ENCODE data around the gene EFNA3.

The EFNA3 gene

GRCh38 chr1:155062151-155062686 is 16.4 kb upstream of the EFNA3 start:
- no peak overlapping the region for H3K4me3 ChIP-seq (replicated peaks; ENCODE audit: low read depth, low read length)
- no peak for TF ChIP-seq CTCF (IDR thresholded peaks at IDR 0.05; ENCODE audit: low read depth, low read length, missing control alignments)
- no peak for DNase-seq (ENCODE audit: extremely low read depth, low read depth)

GRCh38 chr1:155062702-155063411 is 15.8 kb upstream of the EFNA3 start:
- H3K4me3 ChIP-seq (replicated peaks; ENCODE audit: low read depth, low read length) = peak overlapping the region; percentile 55
- DNase-seq (ENCODE audit: extremely low read depth, low read depth) = no peak
- peak; percentile 64 for TF ChIP-seq CTCF (IDR thresholded peaks at IDR 0.05; ENCODE audit: low read depth, low read length, missing control alignments)

GRCh38 chr1:155063550-155064110 is 15.0 kb upstream of the EFNA3 start, which contains the start of gene EFNA4:
Gene EFNA4 (plus strand): TSS chr1:155063740. CDS start chr1:155063824, 84 bp downstream.
- peak within 1 kb of the TSS; percentile 55 for H3K4me3 ChIP-seq (replicated peaks; ENCODE audit: low read depth, low read length)
- no peak for DNase-seq (ENCODE audit: extremely low read depth, low read depth)
- no peak for TF ChIP-seq CTCF (IDR thresholded peaks at IDR 0.05; ENCODE audit: low read depth, low read length, missing control alignments)

GRCh38 chr1:155064111-155064831 is 14.4 kb upstream of the EFNA3 start:
- no peak for DNase-seq (ENCODE audit: extremely low read depth, low read depth)
- peak overlapping the region; percentile 55 for H3K4me3 ChIP-seq (replicated peaks; ENCODE audit: low read depth, low read length)
- no peak for TF ChIP-seq CTCF (IDR thresholded peaks at IDR 0.05; ENCODE audit: low read depth, low read length, missing control alignments)

GRCh38 chr1:155064832-155065429 is 13.7 kb upstream of the EFNA3 start:
- H3K4me3 ChIP-seq (replicated peaks; ENCODE audit: low read depth, low read length) = no peak overlapping the region; the same call in 1 of the 2 replicates
- no peak for TF ChIP-seq CTCF (IDR thresholded peaks at IDR 0.05; ENCODE audit: low read depth, low read length, missing control alignments)
- DNase-seq (ENCODE audit: extremely low read depth, low read depth) = no peak

- H3K4me3 ChIP-seq (replicated peaks; ENCODE audit: low read depth, low read length) = no peak overlapping the region
- no peak for DNase-seq (ENCODE audit: extremely low read depth, low read depth)
- TF ChIP-seq CTCF (IDR thresholded peaks at IDR 0.05; ENCODE audit: low read depth, low read length, missing control alignments) = no peak
These were observed 11.9 kb upstream of the EFNA3 start for GRCh38 chr1:155066777-155067176.

Measured in HFF-Myc (cell line).